Nephron progenitor cell (in vitro differentiated cells): ENCODE data around the gene SH2D3C.
A peak's percentile ranks its signal among the peaks of the same experiment; 100 is the strongest.

ENCODE experiments used
- DNase-seq: peaks from one replicate; pipeline ENCODE4 v3.0.0; 2021
- H3K27ac Mint-ChIP-seq: 2 replicates; pipeline ENCODE4 v1.8.0; 2021; ENCODE audit warnings: mild to moderate bottlenecking, moderate library complexity, mixed read lengths
- H3K27me3 Mint-ChIP-seq: 2 replicates; pipeline ENCODE4 v1.8.0; 2021; ENCODE audit warnings: mild to moderate bottlenecking, low read depth, mixed read lengths; ENCODE audit not compliant: poor library complexity
- H3K36me3 Mint-ChIP-seq: 2 replicates; pipeline ENCODE4 v1.8.0; 2021; ENCODE audit warnings: low read depth, mixed read lengths
- H3K4me1 Mint-ChIP-seq: 2 replicates; pipeline ENCODE4 v1.8.0; 2021; ENCODE audit warnings: mixed read lengths
- H3K4me3 Mint-ChIP-seq: 2 replicates; pipeline ENCODE4 v1.8.0; 2021; ENCODE audit warnings: mild to moderate bottlenecking, moderate library complexity, mixed read lengths
- H3K9me3 Mint-ChIP-seq: 2 replicates; pipeline ENCODE4 v1.8.0; 2021; ENCODE audit warnings: mild to moderate bottlenecking, moderate library complexity, mixed read lengths
- TF ChIP-seq, protein P1 (sequence below): fragments of 200-600 bp; sonication (generic); IDR thresholded peaks from 2 replicates; pipeline ENCODE4 v1.5.0; 2021; ENCODE audit warnings: antibody characterized with exemption

Gene SH2D3C

DNA sequence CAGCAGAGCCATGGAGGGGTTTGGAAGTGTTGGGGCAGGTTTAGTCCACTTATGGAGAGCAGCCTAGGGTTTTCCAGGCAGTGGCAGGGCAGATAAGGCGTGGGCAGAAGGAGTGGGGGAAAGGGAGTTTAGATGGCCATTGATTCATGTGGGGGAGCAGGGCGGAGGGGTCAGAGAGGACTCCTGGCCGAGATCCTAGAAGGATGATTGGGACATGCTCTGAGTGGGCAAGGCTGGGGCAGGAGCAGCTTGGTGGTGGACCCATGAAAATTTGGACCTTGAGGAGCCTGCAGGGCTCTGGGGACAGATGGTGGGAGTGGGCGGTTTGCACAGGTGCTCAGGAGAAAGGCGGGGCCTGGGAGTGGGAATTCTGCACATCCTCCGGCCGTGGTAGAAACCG is 25.3 kb downstream of the SH2D3C start:
- Mint-ChIP-seq H3K9me3 (no peaks in the 10 kb centered on the region), H3K4me3 (no peak overlapping the region), H3K27ac (no peak overlapping the region), H3K4me1 (no peaks in the 10 kb centered on the region), H3K36me3 (no peaks in the 10 kb centered on the region), H3K27me3 (peaks cover 77% of the 10 kb centered on the region)
- DNase-seq, result no peak
- TF ChIP-seq, protein P1, sequence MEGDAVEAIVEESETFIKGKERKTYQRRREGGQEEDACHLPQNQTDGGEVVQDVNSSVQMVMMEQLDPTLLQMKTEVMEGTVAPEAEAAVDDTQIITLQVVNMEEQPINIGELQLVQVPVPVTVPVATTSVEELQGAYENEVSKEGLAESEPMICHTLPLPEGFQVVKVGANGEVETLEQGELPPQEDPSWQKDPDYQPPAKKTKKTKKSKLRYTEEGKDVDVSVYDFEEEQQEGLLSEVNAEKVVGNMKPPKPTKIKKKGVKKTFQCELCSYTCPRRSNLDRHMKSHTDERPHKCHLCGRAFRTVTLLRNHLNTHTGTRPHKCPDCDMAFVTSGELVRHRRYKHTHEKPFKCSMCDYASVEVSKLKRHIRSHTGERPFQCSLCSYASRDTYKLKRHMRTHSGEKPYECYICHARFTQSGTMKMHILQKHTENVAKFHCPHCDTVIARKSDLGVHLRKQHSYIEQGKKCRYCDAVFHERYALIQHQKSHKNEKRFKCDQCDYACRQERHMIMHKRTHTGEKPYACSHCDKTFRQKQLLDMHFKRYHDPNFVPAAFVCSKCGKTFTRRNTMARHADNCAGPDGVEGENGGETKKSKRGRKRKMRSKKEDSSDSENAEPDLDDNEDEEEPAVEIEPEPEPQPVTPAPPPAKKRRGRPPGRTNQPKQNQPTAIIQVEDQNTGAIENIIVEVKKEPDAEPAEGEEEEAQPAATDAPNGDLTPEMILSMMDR, result no peak

GRCh38 chr9:127751269-127752054 is 27.0 kb downstream of the SH2D3C start:
- H3K27me3 Mint-ChIP-seq, result peaks cover 82% of the 10 kb centered on the region
- peak; percentile 84 for DNase-seq
- no peak overlapping the region for H3K27ac Mint-ChIP-seq
- TF ChIP-seq, protein P1, result no peak
- no peaks in the 10 kb centered on the region for H3K36me3 Mint-ChIP-seq
- H3K4me1 Mint-ChIP-seq, result no peaks in the 10 kb centered on the region
- no peak overlapping the region for H3K4me3 Mint-ChIP-seq
- H3K9me3 Mint-ChIP-seq, result no peaks in the 10 kb centered on the region

- Mint-ChIP-seq H3K27me3 (peaks cover 75% of the 10 kb centered on the region), H3K9me3 (no peaks in the 10 kb centered on the region), H3K36me3 (no peaks in the 10 kb centered on the region), H3K4me1 (peaks cover 4% of the 10 kb centered on the region), H3K27ac (no peak overlapping the region), H3K4me3 (no peak overlapping the region)
- TF ChIP-seq, protein P1, result no peak
- DNase-seq, result no peak
Observed at GRCh38 chr9:127749090-127749787, 29.2 kb downstream of the SH2D3C start.

DNA sequence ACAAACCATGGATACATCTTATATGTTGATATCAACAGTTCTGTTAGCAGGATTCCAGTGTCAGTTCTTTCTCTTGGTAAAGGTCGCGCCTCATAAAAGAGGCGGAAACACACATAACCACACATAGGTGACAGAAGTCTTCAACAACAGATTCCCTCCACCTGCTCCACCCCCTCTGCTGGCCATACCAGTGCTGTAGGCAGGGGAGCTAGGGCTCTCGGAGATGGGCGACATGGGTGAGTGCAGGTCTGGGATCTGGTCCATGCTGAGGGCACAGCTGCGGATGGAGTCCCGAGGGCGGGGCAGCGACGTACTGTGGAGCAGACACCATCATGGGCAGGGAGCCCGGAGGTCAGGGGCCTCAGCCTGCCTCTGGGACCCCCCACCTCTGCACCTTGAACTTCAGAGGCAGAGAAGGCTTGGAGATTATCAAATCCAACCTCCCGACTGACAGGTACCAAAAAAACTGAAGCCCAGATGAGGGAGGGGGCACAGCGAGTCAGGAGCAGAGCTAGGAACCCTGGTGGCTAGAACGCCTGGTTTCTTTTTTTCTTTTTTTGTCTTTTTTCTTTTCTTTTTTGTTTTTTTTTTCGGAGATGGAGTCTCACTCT is 31.4 kb downstream of the SH2D3C start:
- Mint-ChIP-seq H3K4me1 (peaks cover 19% of the 10 kb centered on the region), H3K9me3 (no peaks in the 10 kb centered on the region), H3K27ac (no peak overlapping the region), H3K4me3 (no peak overlapping the region), H3K27me3 (peaks cover 56% of the 10 kb centered on the region), H3K36me3 (no peaks in the 10 kb centered on the region)
- TF ChIP-seq, protein P1, result no peak
- no peak for DNase-seq

DNA sequence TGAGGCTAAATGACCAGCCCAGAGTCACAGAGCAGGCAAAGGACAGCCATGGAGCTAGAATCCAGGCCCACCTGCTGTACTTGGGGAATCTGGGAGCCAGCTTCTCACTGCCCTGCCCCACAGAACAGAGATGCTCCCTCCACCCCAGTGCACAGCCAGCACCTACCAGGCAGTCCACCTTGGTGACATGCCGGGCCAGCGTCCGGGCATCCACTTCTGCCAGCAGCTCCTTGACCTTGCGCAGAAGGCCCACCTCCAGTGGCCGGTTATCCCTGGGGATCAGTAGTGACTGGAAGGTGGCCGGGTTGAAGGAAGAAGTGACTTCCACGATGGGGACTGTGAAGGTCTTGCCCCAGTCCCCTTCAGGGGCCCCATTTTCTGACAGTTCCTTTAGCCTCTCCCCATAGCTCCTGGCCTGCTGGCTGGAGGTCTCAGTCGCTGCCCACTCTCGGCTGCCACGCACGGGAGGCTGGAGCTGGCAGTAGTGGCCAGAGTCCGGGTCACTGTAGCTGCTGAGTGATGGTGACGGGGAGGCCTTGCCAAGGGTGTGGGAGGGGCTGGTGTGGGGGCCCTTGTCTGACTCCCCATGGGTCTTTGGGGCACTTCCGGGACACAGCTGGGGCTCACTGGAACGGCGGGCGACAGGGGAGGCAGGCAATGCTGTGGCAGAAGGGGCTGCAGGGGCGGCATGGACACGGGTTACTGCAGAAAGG is 33.9 kb downstream of the SH2D3C start:
- H3K36me3 Mint-ChIP-seq, result no peaks in the 10 kb centered on the region
- TF ChIP-seq, protein P1, result no peak

More for the DNA sequence above, 33.9 kb downstream of the SH2D3C start:
- Mint-ChIP-seq H3K4me3 (no peak overlapping the region), H3K4me1 (peaks cover 27% of the 10 kb centered on the region), H3K27me3 (peaks cover 54% of the 10 kb centered on the region), H3K9me3 (no peaks in the 10 kb centered on the region), H3K27ac (no peak overlapping the region)
- DNase-seq, result no peak
